Prostate gland (tissue), 2 donors: ENCODE results near the gene EGLN1. TPM values are rescaled to one million over a fixed set of nuclear protein-coding genes. Genes with fewer than 3 reads are reported as not detected.
A peak's percentile ranks its signal among the peaks of the same experiment; 100 is the strongest.

ENCODE experiments used
- DNase-seq: peaks from one replicate; pipeline ENCODE4 v3.0.0-alpha.2; 2019; ENCODE audit warnings: low spot score
- H3K27ac ChIP-seq, 2 donors: fragments of 200-600 bp; sonication (generic); 2 replicates each; pipeline ENCODE4 v1.5.1; 2017 to 2019
- H3K27me3 ChIP-seq: fragments of 200-600 bp; sonication (generic); replicated peaks from 2 replicates; pipeline ENCODE4 v1.5.1; 2019; ENCODE audit not compliant: insufficient read depth
- H3K36me3 ChIP-seq, 2 donors: fragments of 200-600 bp; sonication (generic); 1 replicate in 1 of 2; 2 replicates in 1 of 2; pipeline versions ENCODE4 v1.5.1 to v1.8.1; 2017 to 2019
- H3K4me1 ChIP-seq: fragments of 200-600 bp; sonication (generic); replicated peaks from 2 replicates; pipeline ENCODE4 v1.5.1; 2019
- H3K4me3 ChIP-seq, 2 donors: fragments of 200-600 bp; sonication (generic); 2 replicates each; pipeline ENCODE4 v1.5.1; 2017 to 2019
- H3K9me3 ChIP-seq: fragments of 200-600 bp; sonication (generic); 2 replicates; pipeline ENCODE4 v1.5.1; 2017
- POLR2A ChIP-seq: fragments of 450-650 bp; IDR thresholded peaks from one replicate; pipeline ENCODE4 v1.6.1; 2016; ENCODE audit warnings: antibody characterized with exemption, mild to moderate bottlenecking
- POLR2AphosphoS5 ChIP-seq: sonication (generic); formaldehyde crosslinking; IDR thresholded peaks from one replicate; pipeline ENCODE4 v1.6.1; 2017; ENCODE audit warnings: antibody characterized with exemption
- WGBS: methylation state at CpG from one replicate; pipeline ENCODE4 v1.1.5; 2018; 5-methylcytosine and 5-hydroxymethylcytosine counted together
- intact Hi-C: fragments of 100-400 bp; cut with DNase I; formaldehyde crosslinking; loops from one replicate; pipeline ENCODE4 v1.14.2; 2022
- total RNA-seq, 2 donors: library from RNA; depleted of rRNA; stranded (reverse); fragments of >200 nt; gene quantifications; one replicate each; pipeline ENCODE4 v1.1.0, GENCODE V29; 2016
- TF ChIP-seq, protein P1 (sequence below), 4 experiments: fragments of 200-600 bp in 2 of 4; fragments of 450-650 bp in 2 of 4; sonication (generic) in 2 of 4; IDR thresholded peaks; 1 replicate in 3 of 4; 2 replicates in 1 of 4; pipeline ENCODE4 v1.5.1; 2016 to 2019; ENCODE audit warnings: antibody characterized with exemption in 4 of 4, mild to moderate bottlenecking in 2 of 4, moderate library complexity in 2 of 4

EGLN1 gene
- total RNA-seq, 2 donors from 2014 or later = 32.2 to 61.5 TPM

- WGBS = 48% methylated on average over 4 of the region's 4 CpGs
- no peaks in the 10 kb centered on the region for H3K9me3 ChIP-seq
- H3K27me3 ChIP-seq = no peaks in the 10 kb centered on the region
- intact Hi-C loops = loop anchor here (5.0 kb wide), 3 partner anchors 43 to 167 kb away; partner anchors contain the start of genes EXOC8 and SPRTN
- no peak for TF ChIP-seq POLR2A
- TF ChIP-seq, protein P1, sequence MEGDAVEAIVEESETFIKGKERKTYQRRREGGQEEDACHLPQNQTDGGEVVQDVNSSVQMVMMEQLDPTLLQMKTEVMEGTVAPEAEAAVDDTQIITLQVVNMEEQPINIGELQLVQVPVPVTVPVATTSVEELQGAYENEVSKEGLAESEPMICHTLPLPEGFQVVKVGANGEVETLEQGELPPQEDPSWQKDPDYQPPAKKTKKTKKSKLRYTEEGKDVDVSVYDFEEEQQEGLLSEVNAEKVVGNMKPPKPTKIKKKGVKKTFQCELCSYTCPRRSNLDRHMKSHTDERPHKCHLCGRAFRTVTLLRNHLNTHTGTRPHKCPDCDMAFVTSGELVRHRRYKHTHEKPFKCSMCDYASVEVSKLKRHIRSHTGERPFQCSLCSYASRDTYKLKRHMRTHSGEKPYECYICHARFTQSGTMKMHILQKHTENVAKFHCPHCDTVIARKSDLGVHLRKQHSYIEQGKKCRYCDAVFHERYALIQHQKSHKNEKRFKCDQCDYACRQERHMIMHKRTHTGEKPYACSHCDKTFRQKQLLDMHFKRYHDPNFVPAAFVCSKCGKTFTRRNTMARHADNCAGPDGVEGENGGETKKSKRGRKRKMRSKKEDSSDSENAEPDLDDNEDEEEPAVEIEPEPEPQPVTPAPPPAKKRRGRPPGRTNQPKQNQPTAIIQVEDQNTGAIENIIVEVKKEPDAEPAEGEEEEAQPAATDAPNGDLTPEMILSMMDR (IDR thresholded peaks at IDR 0.05) = no peak
- TF ChIP-seq POLR2AphosphoS5 = no peak
- no peaks in the 10 kb centered on the region for H3K4me1 ChIP-seq
- H3K36me3 ChIP-seq = no peaks in the 10 kb centered on the region
- H3K4me3 ChIP-seq = no peak overlapping the region
- no peak overlapping the region for H3K27ac ChIP-seq
- no peak for DNase-seq
Measured at GRCh38 chr1:231424950-231425805, 3.1 kb upstream of the EGLN1 start.

GRCh38 chr1:231423648-231424047 is 1.6 kb upstream of the EGLN1 start:
- no peaks in the 10 kb centered on the region for H3K36me3 ChIP-seq
- H3K9me3 ChIP-seq = no peaks in the 10 kb centered on the region
- no peak overlapping the region for H3K27ac ChIP-seq
- no peak for DNase-seq
- H3K4me1 ChIP-seq = peaks cover 1% of the 10 kb centered on the region
- 77% methylated on average over 1 of the region's 1 CpG for WGBS
- intact Hi-C loops = loop anchor here (2.0 to 5.0 kb wide), 4 partner anchors 41 to 169 kb away; partner anchors contain the start of genes EXOC8, SPRTN and TSNAX
- no peak overlapping the region for H3K4me3 ChIP-seq
- no peaks in the 10 kb centered on the region for H3K27me3 ChIP-seq
- TF ChIP-seq POLR2A (no peak), POLR2AphosphoS5 (no peak)
- TF ChIP-seq, protein P1 (IDR thresholded peaks at IDR 0.05) = no peak

- intact Hi-C loops = loop anchor here (2.0 to 5.0 kb wide), 4 partner anchors 41 to 169 kb away; partner anchors contain the start of genes EXOC8, SPRTN and TSNAX
- peaks cover 3% of the 10 kb centered on the region for H3K4me1 ChIP-seq
- H3K27me3 ChIP-seq = no peaks in the 10 kb centered on the region
- no peaks in the 10 kb centered on the region for H3K9me3 ChIP-seq
- H3K4me3 ChIP-seq = peak overlapping the region; percentile 66 to 70
- TF ChIP-seq POLR2AphosphoS5 (no peak), POLR2A (no peak)
- TF ChIP-seq, protein P1 (IDR thresholded peaks at IDR 0.05) = no peak
- WGBS = 30% methylated on average over 8 of the region's 8 CpGs
- no peak for DNase-seq
- H3K36me3 ChIP-seq = no peaks in the 10 kb centered on the region
- peak overlapping the region; percentile 96 for H3K27ac ChIP-seq
Measured at GRCh38 chr1:231422798-231423309, 767 bp upstream of the EGLN1 start.

DNA sequence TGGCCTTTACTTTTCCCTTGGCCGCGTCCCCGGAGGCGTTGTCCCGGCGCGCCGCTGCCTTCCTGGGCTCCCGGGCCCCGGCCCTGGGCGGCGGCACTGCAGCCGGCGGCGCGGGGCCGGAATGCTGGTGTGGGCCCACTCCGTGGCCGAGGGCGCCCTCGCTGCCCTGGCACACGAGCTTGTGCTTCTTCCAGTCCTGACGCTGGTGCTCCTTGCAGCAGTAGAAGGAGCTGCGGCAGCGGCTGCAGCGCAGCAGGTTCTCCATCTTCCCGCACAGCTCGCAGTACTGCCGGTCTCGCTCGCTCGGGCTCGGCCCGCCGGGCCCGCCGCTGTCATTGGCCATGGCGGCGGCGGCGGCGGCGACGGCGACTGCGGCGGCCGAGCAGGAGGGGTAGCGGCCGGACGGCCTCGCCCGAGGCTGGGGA is 529 bp downstream of the EGLN1 start:
- Histone ChIP-seq H3K9me3 (no peaks in the 10 kb centered on the region), H3K27me3 (no peaks in the 10 kb centered on the region), H3K27ac (peak overlapping the region; percentile 96), H3K36me3 (no peaks in the 10 kb centered on the region), H3K4me3 (peak overlapping the region; percentile 66 to 70), H3K4me1 (peaks cover 3% of the 10 kb centered on the region)
- TF ChIP-seq, protein P1 (IDR thresholded peaks at IDR 0.05) = no peak
- no peak for TF ChIP-seq POLR2AphosphoS5
- TF ChIP-seq POLR2A = no peak
- 0% methylated on average over 6 of the region's 53 CpGs for WGBS
- peak; percentile 17 for DNase-seq
- intact Hi-C loops = loop anchor here (5.0 kb wide), 3 partner anchors 39 to 171 kb away; partner anchors contain the start of genes EXOC8 and SPRTN
